Measurements from ENCODE around the gene CDHR2. TPM values are rescaled to one million over a fixed set of nuclear protein-coding genes. Genes with fewer than 3 reads are reported as not detected.
"Not testable (repeated sequence)": the region's sequence is repeated elsewhere in the genome, so short reads cannot be mapped to it uniquely, and the experiment has no call there.

CDHR2 gene
- total and polyA plus RNA-seq, 2 experiments from 2014 or later, result not detected

DNA sequence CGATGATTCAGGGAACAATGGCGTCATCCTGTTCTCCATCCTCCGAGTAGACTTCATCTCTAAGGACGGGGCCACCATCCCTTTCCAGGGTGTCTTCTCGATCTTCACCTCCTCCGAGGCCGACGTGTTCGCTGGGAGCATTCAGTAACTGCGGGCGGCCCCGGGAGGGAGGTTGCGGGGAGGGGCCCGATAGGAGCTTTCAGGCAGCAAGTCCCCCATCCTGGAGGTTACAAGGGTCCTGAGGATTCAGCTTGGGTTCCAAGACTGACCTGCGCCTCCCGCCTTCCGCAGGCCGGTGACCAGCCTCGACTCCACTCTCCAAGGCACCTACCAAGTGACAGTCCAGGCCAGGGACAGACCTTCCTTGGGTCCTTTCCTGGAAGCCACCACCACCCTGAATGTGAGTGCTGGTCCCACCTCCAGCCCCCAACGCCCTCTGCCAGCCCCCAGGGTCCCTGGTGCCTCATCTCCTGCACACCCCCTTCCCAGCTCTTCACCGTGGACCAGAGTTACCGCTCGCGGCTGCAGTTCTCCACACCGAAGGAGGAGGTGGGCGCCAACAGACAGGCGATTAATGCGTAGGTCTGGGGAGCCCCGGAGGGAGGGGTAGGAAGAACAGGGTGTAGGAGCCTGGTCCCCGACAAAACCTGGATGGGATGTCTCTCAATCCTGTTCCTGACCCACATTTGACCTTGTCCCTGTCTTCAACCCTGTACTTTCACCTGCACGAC lies 40.1 kb downstream of the CDHR2 start:
- Histone ChIP-seq H3K79me2 (ENCODE audit: insufficient read depth) (no peaks in the 10 kb centered on the region), H3K9me3 (ENCODE audit: low read depth) (no peaks in the 10 kb centered on the region), H3F3A (ENCODE audit: insufficient read depth) (no peaks in the 10 kb centered on the region), H3K4me3 (no peak overlapping the region), H3K4me2 (ENCODE audit: unreplicated experiment) (no peak overlapping the region), H4K20me1 (ENCODE audit: insufficient read depth) (no peaks in the 10 kb centered on the region), H3K9ac (no peak overlapping the region), H2AFZ (no peak overlapping the region), H3K36me3 (ENCODE audit: low read depth) (no peaks in the 10 kb centered on the region), H3K4me1 (ENCODE audit: insufficient read depth) (no peaks in the 10 kb centered on the region), H3K9me2 (ENCODE audit: insufficient read depth) (no peaks in the 10 kb centered on the region), H3K27me3 (replicated peaks; ENCODE audit: insufficient read depth) (no peaks in the 10 kb centered on the region), H3K27ac (no peak overlapping the region)
- TF ChIP-seq EZH2phosphoT487 (IDR thresholded peaks at IDR 0.05; ENCODE audit: insufficient read depth, low read depth), result no peak
- no peak for TF ChIP-seq EZH2 (IDR thresholded peaks at IDR 0.05; ENCODE audit: insufficient read depth, poor library complexity, severe bottlenecking)
- in situ Hi-C loops (cut with MboI), result no loop called here
- no peak for DNase-seq
- 80 to 84% methylated on average over 25 to 31 of the region's 31 CpGs for WGBS, 2 experiments (ENCODE audit: low coverage in 1 of 2, low lambda C conversion rate in 2 of 2, missing lambda C conversion rate in 2 of 2)

DNA sequence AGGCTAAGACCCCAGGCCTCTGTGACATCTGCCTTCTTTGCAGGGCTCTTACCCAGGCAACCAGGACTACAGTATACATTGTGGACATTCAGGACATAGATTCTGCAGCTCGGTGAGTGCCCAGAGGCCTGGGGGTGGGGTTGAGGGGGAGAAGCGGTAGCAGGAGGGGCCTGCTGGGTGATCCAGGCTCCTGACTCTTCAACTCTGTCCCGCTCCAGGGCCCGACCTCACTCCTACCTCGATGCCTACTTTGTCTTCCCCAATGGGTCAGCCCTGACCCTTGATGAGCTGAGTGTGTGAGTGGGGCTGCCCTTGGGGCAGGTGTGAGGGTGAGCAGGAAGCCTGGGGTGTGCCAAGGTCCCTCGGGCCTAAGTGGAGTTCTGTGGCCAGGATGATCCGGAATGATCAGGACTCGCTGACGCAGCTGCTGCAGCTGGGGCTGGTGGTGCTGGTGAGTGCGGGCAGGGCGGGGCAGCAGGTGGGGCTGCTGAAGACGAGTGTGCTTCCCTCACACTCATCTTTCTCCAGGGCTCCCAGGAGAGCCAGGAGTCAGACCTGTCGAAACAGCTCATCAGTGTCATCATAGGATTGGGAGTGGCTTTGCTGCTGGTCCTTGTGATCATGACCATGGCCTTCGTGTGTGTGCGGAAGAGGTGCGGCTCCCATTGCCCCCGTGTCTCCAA lies 41.0 kb downstream of the CDHR2 start:
- H3F3A ChIP-seq (ENCODE audit: insufficient read depth), result no peaks in the 10 kb centered on the region
- no peaks in the 10 kb centered on the region for H3K4me1 ChIP-seq (ENCODE audit: insufficient read depth)
- no peak overlapping the region for H3K4me3 ChIP-seq
- H3K4me2 ChIP-seq (ENCODE audit: unreplicated experiment), result no peak overlapping the region
- H3K27ac ChIP-seq, result no peak overlapping the region
- H3K27me3 ChIP-seq (replicated peaks; ENCODE audit: insufficient read depth), result no peaks in the 10 kb centered on the region
- no peaks in the 10 kb centered on the region for H3K9me3 ChIP-seq (ENCODE audit: low read depth)
- H3K9ac ChIP-seq, result no peak overlapping the region
- DNase-seq, result no peak
- H3K9me2 ChIP-seq (ENCODE audit: insufficient read depth), result no peaks in the 10 kb centered on the region
- 68 to 72% methylated on average over 17 of the region's 17 CpGs for WGBS, 2 experiments (ENCODE audit: low coverage in 1 of 2, low lambda C conversion rate in 2 of 2, missing lambda C conversion rate in 2 of 2)
- H3K79me2 ChIP-seq (ENCODE audit: insufficient read depth), result no peaks in the 10 kb centered on the region
- TF ChIP-seq EZH2 (IDR thresholded peaks at IDR 0.05; ENCODE audit: insufficient read depth, poor library complexity, severe bottlenecking), result no peak
- TF ChIP-seq EZH2phosphoT487 (IDR thresholded peaks at IDR 0.05; ENCODE audit: insufficient read depth, low read depth), result no peak
- no peaks in the 10 kb centered on the region for H3K36me3 ChIP-seq (ENCODE audit: low read depth)
- in situ Hi-C loops (cut with MboI), result no loop called here
- no peaks in the 10 kb centered on the region for H4K20me1 ChIP-seq (ENCODE audit: insufficient read depth)
- H2AFZ ChIP-seq, result no peak overlapping the region

- DNase-seq; H3K27ac ChIP-seq; H3K27me3 ChIP-seq (replicated peaks; ENCODE audit: insufficient read depth); H3K79me2 ChIP-seq (ENCODE audit: insufficient read depth); H3K4me3 ChIP-seq; H3K9me3 ChIP-seq (ENCODE audit: low read depth); H4K20me1 ChIP-seq (ENCODE audit: insufficient read depth); in situ Hi-C loops (cut with MboI); H3K9me2 ChIP-seq (ENCODE audit: insufficient read depth); H3K9ac ChIP-seq; H3K4me2 ChIP-seq (ENCODE audit: unreplicated experiment); H3F3A ChIP-seq (ENCODE audit: insufficient read depth); H3K36me3 ChIP-seq (ENCODE audit: low read depth); H3K4me1 ChIP-seq (ENCODE audit: insufficient read depth); H2AFZ ChIP-seq: not testable (repeated sequence)
- 37 to 100% methylated on average over 1 to 2 of the region's 2 CpGs for WGBS, 2 experiments (ENCODE audit: low coverage in 1 of 2, low lambda C conversion rate in 2 of 2, missing lambda C conversion rate in 2 of 2)
These were observed 42.5 kb downstream of the CDHR2 start for GRCh38 chr5:176591667-176592066.

DNA sequence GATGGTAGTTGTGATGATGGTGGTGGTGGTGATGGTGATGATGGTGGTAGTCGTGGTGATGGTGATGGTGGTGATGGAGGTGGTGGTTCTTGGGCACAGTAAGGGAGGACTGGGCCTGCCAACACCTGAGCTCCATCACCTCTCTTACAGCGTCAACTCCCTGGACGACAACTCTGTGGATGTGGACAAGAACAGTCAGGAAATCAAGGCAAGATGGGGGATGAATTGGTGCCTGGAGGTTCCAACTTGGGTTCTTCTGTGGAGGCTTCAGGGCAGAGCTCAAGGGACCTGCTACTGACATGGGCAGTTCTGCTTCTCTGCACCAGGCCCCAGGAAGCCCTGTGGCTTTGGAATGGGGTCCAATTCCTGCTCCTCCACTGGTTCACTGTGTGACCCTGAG lies 43.4 kb downstream of the CDHR2 start:
- 90 to 92% methylated on average over 3 of the region's 3 CpGs for WGBS, 2 experiments (ENCODE audit: low coverage in 1 of 2, low lambda C conversion rate in 2 of 2, missing lambda C conversion rate in 2 of 2)
- Histone ChIP-seq H3K9ac (no peak overlapping the region), H3K27ac (no peak overlapping the region), H2AFZ (no peak overlapping the region), H3K4me1 (ENCODE audit: insufficient read depth) (no peaks in the 10 kb centered on the region), H3K9me3 (ENCODE audit: low read depth) (no peaks in the 10 kb centered on the region), H3K4me2 (ENCODE audit: unreplicated experiment) (no peak overlapping the region), H4K20me1 (ENCODE audit: insufficient read depth) (no peaks in the 10 kb centered on the region), H3F3A (ENCODE audit: insufficient read depth) (no peaks in the 10 kb centered on the region), H3K36me3 (ENCODE audit: low read depth) (no peaks in the 10 kb centered on the region), H3K27me3 (replicated peaks; ENCODE audit: insufficient read depth) (no peaks in the 10 kb centered on the region), H3K79me2 (ENCODE audit: insufficient read depth) (no peaks in the 10 kb centered on the region), H3K4me3 (no peak overlapping the region), H3K9me2 (ENCODE audit: insufficient read depth) (no peaks in the 10 kb centered on the region)
- no peak for DNase-seq
- TF ChIP-seq EZH2phosphoT487 (IDR thresholded peaks at IDR 0.05; ENCODE audit: insufficient read depth, low read depth) (no peak), EZH2 (IDR thresholded peaks at IDR 0.05; ENCODE audit: insufficient read depth, poor library complexity, severe bottlenecking) (no peak)
- in situ Hi-C loops (cut with MboI), result no loop called here
